ENCODE results near the gene SMIM45.
A peak's percentile ranks its signal among the peaks of the same experiment; 100 is the strongest.

The SMIM45 gene

GRCh38 chr22:41951898-41952474, at the start of gene SMIM45:
SMIM45 (plus strand) TSS chr22:41952150.
- no peak for DNase-seq

- DNase-seq, result no peak
These were observed 49.0 kb upstream of the SMIM45 start for GRCh38 chr22:41902932-41903421.

- no peak for DNase-seq
These were observed 47.2 kb upstream of the SMIM45 start for GRCh38 chr22:41904450-41905410.

GRCh38 chr22:41905411-41906202, 46.3 kb upstream of the SMIM45 start:
- DNase-seq, result no peak

GRCh38 chr22:41906822-41907221, 45.1 kb upstream of the SMIM45 start:
- DNase-seq, result no peak

GRCh38 chr22:41907436-41908401, 44.2 kb upstream of the SMIM45 start:
- no peak for DNase-seq

- no peak for DNase-seq
These were observed 43.3 kb upstream of the SMIM45 start for GRCh38 chr22:41908411-41909309.

- no peak for DNase-seq
These were observed 42.5 kb upstream of the SMIM45 start for GRCh38 chr22:41909310-41910049.

GRCh38 chr22:41910050-41911000, 41.6 kb upstream of the SMIM45 start:
- no peak for DNase-seq

GRCh38 chr22:41911001-41911611, 40.8 kb upstream of the SMIM45 start:
- DNase-seq, result no peak

GRCh38 chr22:41912338-41913039, 39.5 kb upstream of the SMIM45 start:
- DNase-seq, result no peak

- DNase-seq, result no peak
These were observed 38.8 kb upstream of the SMIM45 start for GRCh38 chr22:41913040-41913719.

GRCh38 chr22:41913842-41914534, 38.0 kb upstream of the SMIM45 start:
- DNase-seq, result no peak

- DNase-seq, result no peak
These were observed 37.3 kb upstream of the SMIM45 start for GRCh38 chr22:41914611-41915034.

- peak; percentile 48 for DNase-seq
These were observed 36.7 kb upstream of the SMIM45 start, which contains the start of gene SHISA8 for GRCh38 chr22:41915035-41915785. SHISA8 (minus strand) TSS chr22:41915074; CDS start chr22:41914667, 407 bp downstream.

Data from activated T-cell treated with anti-CD3 and anti-CD28 coated beads for 4 hours (primary cell).